Measurements from ENCODE around the gene GNPDA1.

DNA sequence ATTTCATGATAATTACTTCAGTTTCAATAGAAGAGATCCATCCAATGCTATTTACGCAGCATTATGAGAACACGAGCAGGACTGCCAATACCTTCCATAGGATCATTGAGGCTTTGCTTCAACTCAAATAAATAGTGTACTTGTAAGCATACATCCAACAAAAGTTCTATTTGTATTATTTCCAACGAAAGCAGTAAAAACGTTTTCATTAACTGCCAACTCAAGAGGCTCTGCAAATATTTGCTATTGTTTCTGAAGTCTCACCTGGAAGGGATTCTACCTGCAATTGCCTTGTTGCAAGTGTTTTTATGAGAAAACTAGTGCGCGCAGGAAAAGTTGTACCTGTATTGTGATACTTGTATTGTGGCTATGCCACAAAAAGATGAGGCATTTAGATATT lies 11.0 kb upstream of the GNPDA1 start:
- TF ChIP-seq POLR2A (IDR thresholded peaks at IDR 0.05), result no peak
- TF ChIP-seq, protein P1, sequence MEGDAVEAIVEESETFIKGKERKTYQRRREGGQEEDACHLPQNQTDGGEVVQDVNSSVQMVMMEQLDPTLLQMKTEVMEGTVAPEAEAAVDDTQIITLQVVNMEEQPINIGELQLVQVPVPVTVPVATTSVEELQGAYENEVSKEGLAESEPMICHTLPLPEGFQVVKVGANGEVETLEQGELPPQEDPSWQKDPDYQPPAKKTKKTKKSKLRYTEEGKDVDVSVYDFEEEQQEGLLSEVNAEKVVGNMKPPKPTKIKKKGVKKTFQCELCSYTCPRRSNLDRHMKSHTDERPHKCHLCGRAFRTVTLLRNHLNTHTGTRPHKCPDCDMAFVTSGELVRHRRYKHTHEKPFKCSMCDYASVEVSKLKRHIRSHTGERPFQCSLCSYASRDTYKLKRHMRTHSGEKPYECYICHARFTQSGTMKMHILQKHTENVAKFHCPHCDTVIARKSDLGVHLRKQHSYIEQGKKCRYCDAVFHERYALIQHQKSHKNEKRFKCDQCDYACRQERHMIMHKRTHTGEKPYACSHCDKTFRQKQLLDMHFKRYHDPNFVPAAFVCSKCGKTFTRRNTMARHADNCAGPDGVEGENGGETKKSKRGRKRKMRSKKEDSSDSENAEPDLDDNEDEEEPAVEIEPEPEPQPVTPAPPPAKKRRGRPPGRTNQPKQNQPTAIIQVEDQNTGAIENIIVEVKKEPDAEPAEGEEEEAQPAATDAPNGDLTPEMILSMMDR (IDR thresholded peaks at IDR 0.05), result no peak
